CD1c-positive myeloid dendritic cell (primary cell): ENCODE measurements around the gene WNT9A.
"Not testable (repeated sequence)": the region's sequence is repeated elsewhere in the genome, so short reads cannot be mapped to it uniquely, and the experiment has no call there.

ENCODE experiments used
- DNase-seq: peaks from one replicate; pipeline ENCODE4 v3.0.0-alpha.2; 2016; ENCODE audit errors: extremely low spot score

WNT9A gene

GRCh38 chr1:227947676-227948492 lies at the start of gene WNT9A:
Gene WNT9A, minus strand, starts transcription at chr1:227947932. Its CDS starts 45 bp downstream, at chr1:227947887.
- peak; percentile 5 for DNase-seq

- DNase-seq: no peak
Measured at GRCh38 chr1:227996187-227996950, 48.6 kb upstream of the WNT9A start.

GRCh38 chr1:227994632-227995300 lies 47.0 kb upstream of the WNT9A start:
- no peak for DNase-seq

GRCh38 chr1:227987181-227987580 lies 39.4 kb upstream of the WNT9A start:
- no peak for DNase-seq

- DNase-seq: not testable (repeated sequence)
Measured at GRCh38 chr1:227975583-227976283, 28.0 kb upstream of the WNT9A start.

- not testable (repeated sequence) for DNase-seq
Measured at GRCh38 chr1:227973724-227974288, 26.1 kb upstream of the WNT9A start.

GRCh38 chr1:227972843-227973374 lies 25.2 kb upstream of the WNT9A start:
- DNase-seq: not testable (repeated sequence)

- not testable (repeated sequence) for DNase-seq
Measured at GRCh38 chr1:227972283-227972679, 24.5 kb upstream of the WNT9A start.

- DNase-seq: not testable (repeated sequence)
Measured at GRCh38 chr1:227971643-227972282, 24.0 kb upstream of the WNT9A start.

- DNase-seq: not testable (repeated sequence)
Measured at GRCh38 chr1:227971216-227971615, 23.5 kb upstream of the WNT9A start.

- DNase-seq: not testable (repeated sequence)
Measured at GRCh38 chr1:227970076-227970995, 22.6 kb upstream of the WNT9A start.

- not testable (repeated sequence) for DNase-seq
Measured at GRCh38 chr1:227967815-227968214, 20.1 kb upstream of the WNT9A start.

- DNase-seq: not testable (repeated sequence)
Measured at GRCh38 chr1:227966733-227967132, 19.0 kb upstream of the WNT9A start.

- DNase-seq: no peak
Measured at GRCh38 chr1:227961651-227962466, 14.1 kb upstream of the WNT9A start.

GRCh38 chr1:227959325-227959860 lies 11.7 kb upstream of the WNT9A start:
- DNase-seq: no peak

GRCh38 chr1:227958617-227959324 lies 11.0 kb upstream of the WNT9A start:
- no peak for DNase-seq

- DNase-seq: no peak
Measured at GRCh38 chr1:227955808-227956207, 8.1 kb upstream of the WNT9A start.
